GM23248 (cell line): Measurements from ENCODE around the gene COL27A1.

Experiments
- EZH2 ChIP-seq: fragments of 200-600 bp; sonication (generic); IDR thresholded peaks from 2 replicates; pipeline ENCODE4 v1.6.1; 2018; ENCODE audit warnings: antibody characterized with exemption, mild to moderate bottlenecking; ENCODE audit not compliant: insufficient read depth, poor library complexity, severe bottlenecking
- EZH2phosphoT487 ChIP-seq: fragments of 200-600 bp; sonication (generic); IDR thresholded peaks from 2 replicates; pipeline ENCODE4 v1.6.1; 2018; ENCODE audit warnings: antibody characterized with exemption, moderate library complexity, mild to moderate bottlenecking, low read depth; ENCODE audit not compliant: insufficient read depth

DNA sequence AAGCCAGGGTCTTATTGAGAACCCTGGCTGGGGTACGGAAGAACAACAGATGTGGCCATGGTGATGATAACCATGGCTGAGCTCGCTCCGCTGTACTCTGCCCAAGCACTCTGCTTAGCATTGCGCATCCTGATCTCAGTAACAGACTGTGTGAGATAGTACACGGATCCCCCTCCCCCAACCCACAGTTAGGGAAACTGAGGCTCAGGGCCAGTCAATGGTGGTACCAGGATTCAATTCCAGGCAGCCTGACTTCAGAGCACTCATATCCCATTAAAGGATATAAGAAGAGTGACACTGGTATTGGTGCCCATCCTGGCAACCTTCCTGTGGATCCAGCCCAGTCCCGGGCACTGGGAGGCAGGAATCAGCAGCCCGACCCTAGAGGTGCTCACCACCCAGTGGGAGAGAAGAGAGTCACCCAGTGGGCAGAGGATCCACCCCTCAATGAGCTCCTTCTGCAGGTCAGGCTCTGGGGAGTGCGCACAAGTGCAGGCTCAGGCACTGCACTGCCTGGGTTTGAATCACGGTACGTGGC, 29.8 kb upstream of the COL27A1 start:
- TF ChIP-seq EZH2 (no peak), EZH2phosphoT487 (no peak)
